GM10266 (cell line): Measurements from ENCODE around the gene RIT2.

Experiments
- DNase-seq: peaks from one replicate; pipeline ENCODE4 v3.0.0; 2012; ENCODE audit errors: extremely low spot score
- TF ChIP-seq, protein P1 (sequence below): IDR thresholded peaks from 2 replicates; pipeline ENCODE4 v1.5.1; 2012; ENCODE audit warnings: mild to moderate bottlenecking, low read depth; ENCODE audit not compliant: control insufficient read depth, insufficient read depth; ENCODE audit errors: missing control alignments

RIT2 gene

GRCh38 chr18:43092539-43092938 lies 22.9 kb downstream of the RIT2 start:
- no peak for DNase-seq
- TF ChIP-seq, protein P1, sequence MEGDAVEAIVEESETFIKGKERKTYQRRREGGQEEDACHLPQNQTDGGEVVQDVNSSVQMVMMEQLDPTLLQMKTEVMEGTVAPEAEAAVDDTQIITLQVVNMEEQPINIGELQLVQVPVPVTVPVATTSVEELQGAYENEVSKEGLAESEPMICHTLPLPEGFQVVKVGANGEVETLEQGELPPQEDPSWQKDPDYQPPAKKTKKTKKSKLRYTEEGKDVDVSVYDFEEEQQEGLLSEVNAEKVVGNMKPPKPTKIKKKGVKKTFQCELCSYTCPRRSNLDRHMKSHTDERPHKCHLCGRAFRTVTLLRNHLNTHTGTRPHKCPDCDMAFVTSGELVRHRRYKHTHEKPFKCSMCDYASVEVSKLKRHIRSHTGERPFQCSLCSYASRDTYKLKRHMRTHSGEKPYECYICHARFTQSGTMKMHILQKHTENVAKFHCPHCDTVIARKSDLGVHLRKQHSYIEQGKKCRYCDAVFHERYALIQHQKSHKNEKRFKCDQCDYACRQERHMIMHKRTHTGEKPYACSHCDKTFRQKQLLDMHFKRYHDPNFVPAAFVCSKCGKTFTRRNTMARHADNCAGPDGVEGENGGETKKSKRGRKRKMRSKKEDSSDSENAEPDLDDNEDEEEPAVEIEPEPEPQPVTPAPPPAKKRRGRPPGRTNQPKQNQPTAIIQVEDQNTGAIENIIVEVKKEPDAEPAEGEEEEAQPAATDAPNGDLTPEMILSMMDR = no peak

GRCh38 chr18:43081396-43081795 lies 34.1 kb downstream of the RIT2 start:
- DNase-seq = no peak
- TF ChIP-seq, protein P1 = no peak

- TF ChIP-seq, protein P1 = no peak
- no peak for DNase-seq
Measured at GRCh38 chr18:43080671-43081070, 34.8 kb downstream of the RIT2 start.

GRCh38 chr18:43079422-43079821 lies 36.1 kb downstream of the RIT2 start:
- TF ChIP-seq, protein P1 = no peak
- DNase-seq = no peak

DNA sequence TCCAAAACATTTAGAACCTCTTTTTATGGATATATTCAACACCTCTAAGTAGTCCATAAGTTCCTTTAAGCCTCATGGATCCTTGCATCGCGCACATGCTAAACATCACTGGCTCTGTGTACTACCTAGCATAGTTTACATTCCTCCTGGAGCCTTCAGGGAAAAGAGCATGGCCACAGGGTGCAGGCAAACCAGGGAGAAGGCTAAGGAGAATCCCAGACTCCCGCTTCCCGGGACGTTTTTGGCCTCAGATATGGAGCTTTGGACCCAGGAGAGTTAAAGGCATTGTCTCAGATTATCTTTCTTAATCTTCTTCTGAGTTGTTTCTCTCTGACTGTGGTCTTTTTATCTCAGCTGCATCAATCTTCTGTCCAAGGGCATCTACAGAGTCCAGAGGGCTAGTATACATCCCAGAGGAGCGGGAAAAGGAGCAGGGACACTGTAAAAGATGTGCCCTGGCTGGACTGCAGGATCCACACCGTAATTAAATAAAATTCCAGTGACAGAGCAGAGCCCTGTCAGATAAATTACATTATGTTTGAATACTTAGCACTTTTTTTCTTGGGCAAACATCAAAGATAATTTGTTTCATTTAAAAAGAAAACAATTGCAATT lies 36.9 kb downstream of the RIT2 start:
- TF ChIP-seq, protein P1 = no peak
- DNase-seq = no peak

DNA sequence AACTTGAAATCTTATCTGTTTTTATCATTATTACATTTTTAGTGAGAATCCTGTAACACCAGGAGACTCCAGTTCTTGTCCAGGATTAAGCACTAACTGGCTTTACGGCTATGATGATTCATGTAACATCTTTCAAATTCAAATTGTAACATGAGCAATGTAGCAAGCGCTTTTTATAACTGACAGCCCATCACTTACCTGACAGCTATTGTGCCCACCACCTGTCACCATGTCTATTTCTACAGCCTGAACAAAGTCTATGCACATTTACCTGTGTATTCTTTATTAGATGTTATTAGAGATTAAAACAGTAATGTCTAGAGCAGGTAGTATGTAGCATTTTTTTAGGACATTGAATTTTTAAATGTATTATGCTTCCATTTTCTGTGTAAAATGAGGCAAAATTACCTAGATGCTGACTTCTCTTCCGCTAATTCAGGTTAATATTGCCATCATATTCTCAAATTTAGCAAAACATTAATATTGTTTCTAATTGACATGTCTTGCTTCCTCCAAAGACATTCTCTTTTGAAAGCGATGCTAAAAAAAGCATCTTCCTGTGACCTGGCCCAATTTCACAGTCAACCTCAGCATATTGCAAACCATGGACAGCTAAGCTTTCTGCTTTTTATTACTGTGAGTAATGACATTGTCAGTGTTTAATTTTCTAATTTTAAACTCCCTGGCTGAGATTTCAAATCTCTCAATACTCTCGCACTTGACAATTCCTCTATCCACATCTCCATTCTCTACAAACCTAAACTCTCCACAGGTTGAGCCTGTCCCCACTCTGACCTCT lies 37.8 kb downstream of the RIT2 start:
- TF ChIP-seq, protein P1 = no peak
- DNase-seq = no peak

GRCh38 chr18:43073771-43074170 lies 41.7 kb downstream of the RIT2 start:
- DNase-seq = no peak
- TF ChIP-seq, protein P1 = no peak
